Adrenal gland (tissue), 5 donors: ENCODE results near the gene ATP6AP1.

Experiments used
- POLR2A ChIP-seq, 2 donors: fragments of 450-650 bp; IDR thresholded peaks; one replicate each; pipeline ENCODE4 v1.6.1; 2017; ENCODE audit warnings: antibody characterized with exemption in 2 of 2, mild to moderate bottlenecking in 2 of 2, moderate library complexity in 1 of 2
- TF ChIP-seq, protein P1 (sequence below), 6 experiments: fragments of 450-650 bp in 4 of 6; fragments of 200-600 bp in 2 of 6; sonication (generic) in 1 of 6; IDR thresholded peaks; 1 replicate in 5 of 6; 2 replicates in 1 of 6; pipeline versions ENCODE4 v1.5.1 to v1.8.0; 2016 to 2021; ENCODE audit warnings: antibody characterized with exemption in 6 of 6, mild to moderate bottlenecking in 2 of 6, moderate library complexity in 1 of 6
- donor health status: DM: no; HTN: no; CAD: no.

DNA sequence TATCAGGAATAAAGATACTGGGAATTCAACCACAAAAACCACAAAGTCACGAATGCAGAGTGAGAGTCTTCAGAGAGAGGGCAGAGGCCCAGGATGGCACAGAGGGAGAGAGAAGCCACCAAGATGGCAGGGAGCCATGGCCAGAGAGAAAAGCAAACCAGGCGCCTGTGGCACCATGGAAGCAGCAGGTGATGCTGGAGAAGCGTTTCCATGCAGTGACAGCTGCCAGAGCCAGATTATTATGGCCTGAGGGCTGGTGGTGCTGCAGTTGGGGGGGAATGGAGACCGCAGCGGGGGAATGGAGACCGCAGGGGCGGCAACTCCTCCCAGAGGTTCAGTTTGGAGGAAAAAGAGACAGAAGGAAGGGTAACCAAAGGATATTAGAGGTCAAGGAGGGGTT lies 11.3 kb upstream of the ATP6AP1 start:
- no peak for TF ChIP-seq POLR2A (IDR thresholded peaks at IDR 0.05)
- TF ChIP-seq, protein P1, sequence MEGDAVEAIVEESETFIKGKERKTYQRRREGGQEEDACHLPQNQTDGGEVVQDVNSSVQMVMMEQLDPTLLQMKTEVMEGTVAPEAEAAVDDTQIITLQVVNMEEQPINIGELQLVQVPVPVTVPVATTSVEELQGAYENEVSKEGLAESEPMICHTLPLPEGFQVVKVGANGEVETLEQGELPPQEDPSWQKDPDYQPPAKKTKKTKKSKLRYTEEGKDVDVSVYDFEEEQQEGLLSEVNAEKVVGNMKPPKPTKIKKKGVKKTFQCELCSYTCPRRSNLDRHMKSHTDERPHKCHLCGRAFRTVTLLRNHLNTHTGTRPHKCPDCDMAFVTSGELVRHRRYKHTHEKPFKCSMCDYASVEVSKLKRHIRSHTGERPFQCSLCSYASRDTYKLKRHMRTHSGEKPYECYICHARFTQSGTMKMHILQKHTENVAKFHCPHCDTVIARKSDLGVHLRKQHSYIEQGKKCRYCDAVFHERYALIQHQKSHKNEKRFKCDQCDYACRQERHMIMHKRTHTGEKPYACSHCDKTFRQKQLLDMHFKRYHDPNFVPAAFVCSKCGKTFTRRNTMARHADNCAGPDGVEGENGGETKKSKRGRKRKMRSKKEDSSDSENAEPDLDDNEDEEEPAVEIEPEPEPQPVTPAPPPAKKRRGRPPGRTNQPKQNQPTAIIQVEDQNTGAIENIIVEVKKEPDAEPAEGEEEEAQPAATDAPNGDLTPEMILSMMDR (IDR thresholded peaks at IDR 0.05): no peak
